Measurements from ENCODE around the gene PRRX2. TPM values are rescaled to one million over a fixed set of nuclear protein-coding genes. Genes with fewer than 3 reads are reported as not detected.

Gene PRRX2
- polyA plus RNA-seq, 4 donors, result 1.2 to 1.8 TPM; not detected in 2

GRCh38 chr9:129685933-129686259 is 20.4 kb downstream of the PRRX2 start:
- DNase-seq (no peak), FAIRE-seq (no peak)
- Histone ChIP-seq H3K27me3 (ENCODE audit: control insufficient read depth in 3 of 3, insufficient read depth in 3 of 3, low read length in 3 of 3) (peaks cover 0 to under 1% (median 0%) of the 10 kb centered on the region in 3 donors), H3K4me3 (ENCODE audit: low read depth in 1 of 3, low read length in 3 of 3) (no peak overlapping the region), H3K9me3 (ENCODE audit: control insufficient read depth in 2 of 2, insufficient read depth in 1 of 2, low read depth in 1 of 2, low read length in 1 of 2) (no peaks in the 10 kb centered on the region), H3K27ac (ENCODE audit: low read depth in 1 of 3, low read length in 2 of 3) (no peak overlapping the region), H3K36me3 (ENCODE audit: control insufficient read depth in 3 of 3, insufficient read depth in 2 of 3, low read depth in 1 of 3, low read length in 3 of 3) (no peaks in the 10 kb centered on the region), H3K4me1 (ENCODE audit: control insufficient read depth in 3 of 3, insufficient read depth in 2 of 3, low read depth in 1 of 3, low read length in 2 of 3) (no peaks in the 10 kb centered on the region)
- 38 to 75% (median 45%) methylated on average over 3 of the region's 3 CpGs for whole genome bisulfite sequencing, 3 donors

GRCh38 chr9:129686736-129687135 is 21.3 kb downstream of the PRRX2 start:
- Histone ChIP-seq H3K27ac (ENCODE audit: low read depth in 1 of 3, low read length in 2 of 3) (no peak overlapping the region), H3K27me3 (ENCODE audit: control insufficient read depth in 3 of 3, insufficient read depth in 3 of 3, low read length in 3 of 3) (no peaks in the 10 kb centered on the region), H3K36me3 (ENCODE audit: control insufficient read depth in 3 of 3, insufficient read depth in 2 of 3, low read depth in 1 of 3, low read length in 3 of 3) (no peaks in the 10 kb centered on the region), H3K9me3 (ENCODE audit: control insufficient read depth in 2 of 2, insufficient read depth in 1 of 2, low read depth in 1 of 2, low read length in 1 of 2) (no peaks in the 10 kb centered on the region), H3K4me3 (ENCODE audit: low read depth in 1 of 3, low read length in 3 of 3) (no peak overlapping the region), H3K4me1 (ENCODE audit: control insufficient read depth in 3 of 3, insufficient read depth in 2 of 3, low read depth in 1 of 3, low read length in 2 of 3) (no peaks in the 10 kb centered on the region)
- no peak for FAIRE-seq
- WGBS, 3 donors, result 70 to 73% (median 71%) methylated on average over 9 of the region's 9 CpGs
- DNase-seq, result no peak

GRCh38 chr9:129687391-129687790 is 21.9 kb downstream of the PRRX2 start:
- no peak for FAIRE-seq
- no peaks in the 10 kb centered on the region for H3K9me3 ChIP-seq (ENCODE audit: control insufficient read depth in 2 of 2, insufficient read depth in 1 of 2, low read depth in 1 of 2, low read length in 1 of 2)
- H3K4me3 ChIP-seq (ENCODE audit: low read depth in 1 of 3, low read length in 3 of 3), result no peak overlapping the region
- no peak for DNase-seq
- no peak overlapping the region for H3K27ac ChIP-seq (ENCODE audit: low read depth in 1 of 3, low read length in 2 of 3)
- no peaks in the 10 kb centered on the region for H3K36me3 ChIP-seq (ENCODE audit: control insufficient read depth in 3 of 3, insufficient read depth in 2 of 3, low read depth in 1 of 3, low read length in 3 of 3)
- WGBS, 3 donors, result 60 to 82% (median 73%) methylated on average over 10 of the region's 10 CpGs
- H3K4me1 ChIP-seq (ENCODE audit: control insufficient read depth in 3 of 3, insufficient read depth in 2 of 3, low read depth in 1 of 3, low read length in 2 of 3), result no peaks in the 10 kb centered on the region
- H3K27me3 ChIP-seq (ENCODE audit: control insufficient read depth in 3 of 3, insufficient read depth in 3 of 3, low read length in 3 of 3), result no peaks in the 10 kb centered on the region

- DNase-seq (no peak), FAIRE-seq (no peak)
- H3K9me3 ChIP-seq (ENCODE audit: control insufficient read depth in 2 of 2, insufficient read depth in 1 of 2, low read depth in 1 of 2, low read length in 1 of 2), result no peaks in the 10 kb centered on the region
- no peaks in the 10 kb centered on the region for H3K36me3 ChIP-seq (ENCODE audit: control insufficient read depth in 3 of 3, insufficient read depth in 2 of 3, low read depth in 1 of 3, low read length in 3 of 3)
- H3K27me3 ChIP-seq (ENCODE audit: control insufficient read depth in 3 of 3, insufficient read depth in 3 of 3, low read length in 3 of 3), result no peaks in the 10 kb centered on the region
- no peak overlapping the region for H3K4me3 ChIP-seq (ENCODE audit: low read depth in 1 of 3, low read length in 3 of 3)
- H3K4me1 ChIP-seq (ENCODE audit: control insufficient read depth in 3 of 3, insufficient read depth in 2 of 3, low read depth in 1 of 3, low read length in 2 of 3), result no peaks in the 10 kb centered on the region
- H3K27ac ChIP-seq (ENCODE audit: low read depth in 1 of 3, low read length in 2 of 3), result no peak overlapping the region
- 76 to 85% (median 81%) methylated on average over 11 of the region's 11 CpGs for WGBS, 3 donors
Measured at GRCh38 chr9:129688285-129689043, 23.0 kb downstream of the PRRX2 start.

GRCh38 chr9:129692534-129692933 is 27.1 kb downstream of the PRRX2 start:
- 75 to 82% (median 81%) methylated on average over 5 of the region's 5 CpGs for WGBS, 3 donors

GRCh38 chr9:129693741-129694140 is 28.3 kb downstream of the PRRX2 start:
- FAIRE-seq (no peak), DNase-seq (no peak)

More at GRCh38 chr9:129692534-129692933, 27.1 kb downstream of the PRRX2 start:
- Histone ChIP-seq H3K27ac (ENCODE audit: low read depth in 1 of 3, low read length in 2 of 3) (no peak overlapping the region), H3K4me3 (ENCODE audit: low read depth in 1 of 3, low read length in 3 of 3) (no peak overlapping the region), H3K27me3 (ENCODE audit: control insufficient read depth in 3 of 3, insufficient read depth in 3 of 3, low read length in 3 of 3) (peaks cover 0 to 21% (median 4%) of the 10 kb centered on the region in 3 donors), H3K9me3 (ENCODE audit: control insufficient read depth in 2 of 2, insufficient read depth in 1 of 2, low read depth in 1 of 2, low read length in 1 of 2) (no peaks in the 10 kb centered on the region), H3K36me3 (ENCODE audit: control insufficient read depth in 3 of 3, insufficient read depth in 2 of 3, low read depth in 1 of 3, low read length in 3 of 3) (no peaks in the 10 kb centered on the region), H3K4me1 (ENCODE audit: control insufficient read depth in 3 of 3, insufficient read depth in 2 of 3, low read depth in 1 of 3, low read length in 2 of 3) (peaks cover 0 to 14% (median 3%) of the 10 kb centered on the region in 3 donors)
- FAIRE-seq, result no peak
- no peak for DNase-seq

GRCh38 chr9:129694243-129694646 is 28.8 kb downstream of the PRRX2 start:
- FAIRE-seq (no peak), DNase-seq (no peak)
- no peak overlapping the region for H3K27ac ChIP-seq (ENCODE audit: low read depth in 1 of 3, low read length in 2 of 3)
- H3K27me3 ChIP-seq (ENCODE audit: control insufficient read depth in 3 of 3, insufficient read depth in 3 of 3, low read length in 3 of 3), result peaks cover 0 to 35% (median 4%) of the 10 kb centered on the region in 3 donors
- peaks cover 0 to 2% of the 10 kb centered on the region in 2 donors for H3K9me3 ChIP-seq (ENCODE audit: control insufficient read depth in 2 of 2, insufficient read depth in 1 of 2, low read depth in 1 of 2, low read length in 1 of 2)
- H3K36me3 ChIP-seq (ENCODE audit: control insufficient read depth in 3 of 3, insufficient read depth in 2 of 3, low read depth in 1 of 3, low read length in 3 of 3), result no peaks in the 10 kb centered on the region
- no peak overlapping the region for H3K4me3 ChIP-seq (ENCODE audit: low read depth in 1 of 3, low read length in 3 of 3)
- 58 to 75% (median 63%) methylated on average over 11 of the region's 11 CpGs for WGBS, 3 donors
- H3K4me1 ChIP-seq (ENCODE audit: control insufficient read depth in 3 of 3, insufficient read depth in 2 of 3, low read depth in 1 of 3, low read length in 2 of 3), result peaks cover 0 to 17% (median 3%) of the 10 kb centered on the region in 3 donors

More at GRCh38 chr9:129693741-129694140, 28.3 kb downstream of the PRRX2 start:
- H3K4me3 ChIP-seq (ENCODE audit: low read depth in 1 of 3, low read length in 3 of 3), result no peak overlapping the region
- WGBS, 3 donors, result 66 to 76% (median 67%) methylated on average over 8 of the region's 8 CpGs
- H3K27ac ChIP-seq (ENCODE audit: low read depth in 1 of 3, low read length in 2 of 3), result no peak overlapping the region
- H3K27me3 ChIP-seq (ENCODE audit: control insufficient read depth in 3 of 3, insufficient read depth in 3 of 3, low read length in 3 of 3), result peaks cover 0 to 33% (median 4%) of the 10 kb centered on the region in 3 donors
- H3K4me1 ChIP-seq (ENCODE audit: control insufficient read depth in 3 of 3, insufficient read depth in 2 of 3, low read depth in 1 of 3, low read length in 2 of 3), result peaks cover 0 to 17% (median 3%) of the 10 kb centered on the region in 3 donors
- H3K9me3 ChIP-seq (ENCODE audit: control insufficient read depth in 2 of 2, insufficient read depth in 1 of 2, low read depth in 1 of 2, low read length in 1 of 2), result peaks cover 0 to 2% of the 10 kb centered on the region in 2 donors
- H3K36me3 ChIP-seq (ENCODE audit: control insufficient read depth in 3 of 3, insufficient read depth in 2 of 3, low read depth in 1 of 3, low read length in 3 of 3), result no peaks in the 10 kb centered on the region

- peaks cover 0 to 17% (median 3%) of the 10 kb centered on the region in 3 donors for H3K4me1 ChIP-seq (ENCODE audit: control insufficient read depth in 3 of 3, insufficient read depth in 2 of 3, low read depth in 1 of 3, low read length in 2 of 3)
- FAIRE-seq, result no peak
- H3K36me3 ChIP-seq (ENCODE audit: control insufficient read depth in 3 of 3, insufficient read depth in 2 of 3, low read depth in 1 of 3, low read length in 3 of 3), result no peaks in the 10 kb centered on the region
- no peak overlapping the region for H3K4me3 ChIP-seq (ENCODE audit: low read depth in 1 of 3, low read length in 3 of 3)
- peaks cover 0 to 39% (median 4%) of the 10 kb centered on the region in 3 donors for H3K27me3 ChIP-seq (ENCODE audit: control insufficient read depth in 3 of 3, insufficient read depth in 3 of 3, low read length in 3 of 3)
- no peak overlapping the region for H3K27ac ChIP-seq (ENCODE audit: low read depth in 1 of 3, low read length in 2 of 3)
- peak in 1 of 2 donors; percentile 24 for DNase-seq
- 21 to 56% (median 36%) methylated on average over 3 of the region's 3 CpGs for WGBS, 3 donors
- H3K9me3 ChIP-seq (ENCODE audit: control insufficient read depth in 2 of 2, insufficient read depth in 1 of 2, low read depth in 1 of 2, low read length in 1 of 2), result peaks cover 0 to 2% of the 10 kb centered on the region in 2 donors
Measured at GRCh38 chr9:129695870-129696269, 30.4 kb downstream of the PRRX2 start.
